NCI-H2196 treated with DMSO at 0.1 percent for 48 hours (cell line): ENCODE results near the gene BLOC1S1.

Experiments used
- DNase-seq: peaks from one replicate; lab custom pipeline; 2025; ENCODE audit not compliant: unreplicated experiment; lab: John Stamatoyannopoulos, UW

Gene BLOC1S1

GRCh38 chr12:55694188-55694515 is 21.7 kb upstream of the BLOC1S1 start:
- no peak for DNase-seq

- DNase-seq: no peak
Measured at GRCh38 chr12:55694651-55695050, 21.2 kb upstream of the BLOC1S1 start.

GRCh38 chr12:55695349-55695748 is 20.5 kb upstream of the BLOC1S1 start:
- DNase-seq: no peak

GRCh38 chr12:55696141-55696540 is 19.7 kb upstream of the BLOC1S1 start:
- DNase-seq: no peak

- no peak for DNase-seq
Measured at GRCh38 chr12:55696796-55697462, 18.9 kb upstream of the BLOC1S1 start.

GRCh38 chr12:55697686-55698085 is 18.2 kb upstream of the BLOC1S1 start:
- no peak for DNase-seq

- no peak for DNase-seq
Measured at GRCh38 chr12:55698241-55698955, 17.4 kb upstream of the BLOC1S1 start.

- no peak for DNase-seq
Measured at GRCh38 chr12:55698965-55699364, 16.9 kb upstream of the BLOC1S1 start.

GRCh38 chr12:55699471-55700055 is 16.3 kb upstream of the BLOC1S1 start:
- no peak for DNase-seq

GRCh38 chr12:55700255-55701018 is 15.4 kb upstream of the BLOC1S1 start:
- DNase-seq: no peak

- DNase-seq: no peak
Measured at GRCh38 chr12:55702861-55703260, 13.0 kb upstream of the BLOC1S1 start.

- no peak for DNase-seq
Measured at GRCh38 chr12:55703288-55703687, 12.6 kb upstream of the BLOC1S1 start.

- no peak for DNase-seq
Measured at GRCh38 chr12:55703901-55704761, 11.7 kb upstream of the BLOC1S1 start.

GRCh38 chr12:55704824-55705718 is 10.8 kb upstream of the BLOC1S1 start:
- no peak for DNase-seq

GRCh38 chr12:55705782-55706402 is 10.0 kb upstream of the BLOC1S1 start:
- no peak for DNase-seq

GRCh38 chr12:55706568-55707218 is 9.2 kb upstream of the BLOC1S1 start:
- DNase-seq: no peak

- DNase-seq: no peak
Measured at GRCh38 chr12:55707219-55707671, 8.6 kb upstream of the BLOC1S1 start.

GRCh38 chr12:55707841-55708694 is 7.8 kb upstream of the BLOC1S1 start, which contains the start of gene ITGA7:
Gene ITGA7, minus strand, starts transcription at chr12:55707904. Its CDS starts 222 bp downstream, at chr12:55707682.
- peak; percentile 13 for DNase-seq
